SK-N-MC (cell line): ENCODE data around the gene HERC2.

Experiments
- EZH2 ChIP-seq: fragments of 200-600 bp; sonication (generic); IDR thresholded peaks from one replicate; pipeline ENCODE4 v1.6.1; 2017; ENCODE audit warnings: antibody characterized with exemption
- FOXP2 ChIP-seq: optimal IDR thresholded peaks from 2 replicates; pipeline ENCODE3; 2011; ENCODE audit warnings: mild to moderate bottlenecking, moderate library complexity; ENCODE audit not compliant: insufficient read depth; ENCODE audit errors: extremely low read length, control extremely low read depth
- POLR2AphosphoS5 ChIP-seq: IDR thresholded peaks from 2 replicates; pipeline ENCODE4 v1.6.1; 2012; ENCODE audit warnings: mild to moderate bottlenecking, low read depth, low read length, borderline replicate concordance

DNA sequence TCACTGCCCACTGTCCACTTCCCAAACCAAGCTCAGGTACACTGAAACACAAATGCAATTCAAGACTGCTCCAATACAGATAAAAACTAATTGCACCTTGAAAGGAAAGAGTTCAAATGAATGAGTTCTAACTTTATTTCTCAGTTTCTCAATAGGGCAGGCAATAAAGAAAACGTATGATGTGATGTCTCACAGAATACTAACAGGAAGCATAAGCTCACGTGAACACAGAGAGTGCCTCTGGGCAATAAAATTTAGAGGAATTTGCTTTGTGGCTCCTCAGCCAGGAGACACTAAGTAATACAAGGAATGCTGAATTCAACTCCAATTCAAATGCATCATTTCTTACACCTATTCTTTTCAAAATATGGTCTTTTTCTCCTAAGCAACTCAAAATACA is 140.6 kb downstream of the HERC2 start:
- TF ChIP-seq EZH2 (no peak), POLR2AphosphoS5 (no peak), FOXP2 (no peak)
